ENCODE measurements around the gene SHROOM3. TPM values are rescaled to one million over a fixed set of nuclear protein-coding genes. Genes with fewer than 3 reads are reported as not detected.

The SHROOM3 gene
- total RNA-seq, 1 experiment from 2014 or later: 27.6 TPM

DNA sequence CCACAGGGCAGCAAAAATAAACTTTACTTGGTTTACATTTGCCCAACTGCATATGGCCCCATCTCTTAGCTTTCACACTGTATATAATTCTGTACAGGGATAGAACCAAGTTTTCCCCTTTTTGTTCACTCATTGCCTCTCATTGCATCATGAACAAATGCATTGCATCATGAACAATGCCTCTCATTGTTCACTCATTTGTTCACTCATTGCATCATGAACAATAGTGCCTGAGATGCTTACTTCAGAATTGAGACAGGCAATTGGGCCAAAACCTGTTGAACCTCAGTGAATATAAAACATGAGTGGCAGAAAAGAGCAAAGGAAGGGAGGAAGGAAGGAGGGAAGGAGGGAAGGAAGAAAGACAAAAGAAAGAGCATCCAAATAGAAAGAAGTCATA lies 364.7 kb downstream of the SHROOM3 start:
- no peaks in the 10 kb centered on the region; a peak in 1 of 5 replicates for H3K9me3 Mint-ChIP-seq
- no peaks in the 10 kb centered on the region for H3K79me2 ChIP-seq (ENCODE audit: insufficient read depth, low read length)
- H2BK15ac ChIP-seq (ENCODE audit: low read depth, low read length): no peak overlapping the region
- no peak overlapping the region for H2BK12ac ChIP-seq (ENCODE audit: insufficient read length, low read depth, low read length)
- H2BK120ac ChIP-seq (ENCODE audit: low read depth, low read length, poor library complexity, severe bottlenecking): no peak overlapping the region
- H2AFZ ChIP-seq (ENCODE audit: low read length): no peak overlapping the region
- peaks cover 7% of the 10 kb centered on the region for H3K23me2 ChIP-seq (ENCODE audit: insufficient read length, low read depth, low read length, poor library complexity, severe bottlenecking)
- no peak overlapping the region; a peak in 1 of 7 replicates for H3K27ac Mint-ChIP-seq
- no peak overlapping the region for H3K4ac ChIP-seq (ENCODE audit: low read depth, low read length)
- H3K18ac ChIP-seq (ENCODE audit: insufficient read length, low read depth, low read length): no peak overlapping the region
- no peaks in the 10 kb centered on the region; a peak in 1 of 7 replicates for H3K36me3 Mint-ChIP-seq (ENCODE audit: insufficient read depth in 1 of 3, low read depth in 3 of 3)
- DNase-seq: no peak
- no peak overlapping the region for H4K8ac ChIP-seq (replicated peaks; ENCODE audit: insufficient read length, low read depth, low read length)
- H3K4me2 ChIP-seq (ENCODE audit: insufficient read depth, insufficient read length, low read length): no peak overlapping the region
- TF ChIP-seq, protein P1, sequence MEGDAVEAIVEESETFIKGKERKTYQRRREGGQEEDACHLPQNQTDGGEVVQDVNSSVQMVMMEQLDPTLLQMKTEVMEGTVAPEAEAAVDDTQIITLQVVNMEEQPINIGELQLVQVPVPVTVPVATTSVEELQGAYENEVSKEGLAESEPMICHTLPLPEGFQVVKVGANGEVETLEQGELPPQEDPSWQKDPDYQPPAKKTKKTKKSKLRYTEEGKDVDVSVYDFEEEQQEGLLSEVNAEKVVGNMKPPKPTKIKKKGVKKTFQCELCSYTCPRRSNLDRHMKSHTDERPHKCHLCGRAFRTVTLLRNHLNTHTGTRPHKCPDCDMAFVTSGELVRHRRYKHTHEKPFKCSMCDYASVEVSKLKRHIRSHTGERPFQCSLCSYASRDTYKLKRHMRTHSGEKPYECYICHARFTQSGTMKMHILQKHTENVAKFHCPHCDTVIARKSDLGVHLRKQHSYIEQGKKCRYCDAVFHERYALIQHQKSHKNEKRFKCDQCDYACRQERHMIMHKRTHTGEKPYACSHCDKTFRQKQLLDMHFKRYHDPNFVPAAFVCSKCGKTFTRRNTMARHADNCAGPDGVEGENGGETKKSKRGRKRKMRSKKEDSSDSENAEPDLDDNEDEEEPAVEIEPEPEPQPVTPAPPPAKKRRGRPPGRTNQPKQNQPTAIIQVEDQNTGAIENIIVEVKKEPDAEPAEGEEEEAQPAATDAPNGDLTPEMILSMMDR (conservative IDR thresholded peaks at IDR 0.05): no peak
- no peak overlapping the region for H3K9ac ChIP-seq (ENCODE audit: extremely low read depth, insufficient read length, low read length)
- H3K9me3 ChIP-seq (ENCODE audit: control insufficient read depth, low read depth, low read length): no peaks in the 10 kb centered on the region
- peaks cover 4% of the 10 kb centered on the region; the same call in 1 of the 2 replicates for H3K4me1 ChIP-seq (ENCODE audit: insufficient read depth, low read length)
- no peak overlapping the region for H2BK5ac ChIP-seq (ENCODE audit: insufficient read length, low read length)
- H3K27me3 ChIP-seq (ENCODE audit: insufficient read depth, low read length): no peaks in the 10 kb centered on the region
- H2AK5ac ChIP-seq (ENCODE audit: insufficient read length, low read length): no peak overlapping the region
- no peak overlapping the region for H3K56ac ChIP-seq (ENCODE audit: insufficient read length, low read depth, low read length)
- peaks cover 26 to 31% of the 10 kb centered on the region in 2 experiments for H3K4me1 Mint-ChIP-seq
- no peak overlapping the region for H3K14ac ChIP-seq (ENCODE audit: insufficient read depth, low read length)
- H3K23ac ChIP-seq (ENCODE audit: insufficient read length, low read depth, low read length): no peak overlapping the region
- no peak overlapping the region for H2BK20ac ChIP-seq (ENCODE audit: low read depth, low read length, poor library complexity, severe bottlenecking)
- no peak overlapping the region for H4K91ac ChIP-seq (ENCODE audit: insufficient read length, low read depth, low read length)
- peaks cover 22% of the 10 kb centered on the region for H3K27me3 Mint-ChIP-seq (ENCODE audit: low read depth)
- H3K27ac ChIP-seq (ENCODE audit: insufficient read length, low read depth, low read length): no peak overlapping the region
- H3K79me1 ChIP-seq (ENCODE audit: insufficient read depth, low read depth, low read length, poor library complexity, severe bottlenecking): no peaks in the 10 kb centered on the region
- H4K5ac ChIP-seq (ENCODE audit: insufficient read length, low read depth, low read length): no peak overlapping the region
- no peak overlapping the region for H3K4me3 Mint-ChIP-seq
- H3T11ph ChIP-seq (ENCODE audit: low read length): no peak overlapping the region
- H4K20me1 ChIP-seq (ENCODE audit: control insufficient read depth, insufficient read depth, insufficient read length): no peaks in the 10 kb centered on the region
